EH (cell line): Measurements from ENCODE around the gene LDAF1.
"Not testable (repeated sequence)": the region's sequence is repeated elsewhere in the genome, so short reads cannot be mapped to it uniquely, and the experiment has no call there.

Experiments used
- DNase-seq: peaks from one replicate; pipeline ENCODE4 v3.0.0-alpha.2; 2015; ENCODE audit warnings: low read depth

LDAF1 gene

GRCh38 chr16:21162661-21163151, 4.2 kb downstream of the LDAF1 start:
- peak; percentile 27 for DNase-seq

- no peak for DNase-seq
Measured at GRCh38 chr16:21163576-21163975, 5.1 kb downstream of the LDAF1 start.

DNA sequence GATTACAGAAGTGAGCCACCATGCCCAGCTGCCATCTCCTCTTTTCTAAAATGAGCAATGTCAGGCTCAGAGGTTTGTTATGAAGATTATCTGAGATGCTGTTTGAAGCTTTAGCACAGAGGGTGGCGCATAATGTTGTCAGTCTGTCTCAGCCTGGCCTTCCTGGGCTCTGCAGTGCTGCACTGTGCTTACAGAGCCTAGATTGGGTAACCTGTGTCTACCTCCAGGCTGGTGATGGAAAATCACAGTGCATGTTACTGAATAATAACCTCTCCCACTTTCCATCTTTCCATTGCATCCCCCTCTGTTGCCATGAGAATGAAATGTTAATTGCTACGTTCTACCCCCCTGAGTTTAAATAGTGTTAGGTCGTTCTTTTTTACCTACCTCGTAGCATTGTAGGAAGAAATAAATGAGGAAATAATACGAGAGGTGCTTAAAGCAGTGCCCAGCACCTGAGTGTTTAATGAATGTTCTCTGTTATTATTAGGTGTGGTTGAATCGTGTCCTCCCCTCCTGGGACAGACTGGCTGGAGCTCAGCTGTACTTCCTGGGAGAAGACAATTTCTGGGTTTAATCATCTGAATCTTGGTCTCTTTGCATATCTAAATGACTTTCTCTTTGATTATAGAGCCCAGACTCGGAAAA, 6.2 kb downstream of the LDAF1 start:
- DNase-seq: no peak

DNA sequence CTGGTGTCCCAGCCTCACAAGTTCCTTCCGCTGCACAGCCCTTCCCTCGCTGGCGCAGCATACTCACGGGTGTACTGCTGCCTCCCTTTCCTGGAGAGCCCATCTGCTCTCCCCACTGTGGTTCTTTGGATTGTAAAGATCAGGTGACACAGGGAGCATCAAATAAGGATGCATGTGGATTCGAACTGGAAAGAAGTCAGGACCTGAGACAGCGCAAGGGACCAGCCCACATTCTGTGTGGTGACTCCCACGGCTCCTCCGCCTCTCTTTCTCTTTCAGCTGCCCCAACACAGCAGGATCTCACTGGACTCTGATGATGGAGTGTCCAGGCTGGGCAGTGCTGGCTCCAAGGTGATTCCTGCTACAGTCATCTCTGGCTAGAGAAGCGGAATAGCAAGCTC, 8.1 kb downstream of the LDAF1 start:
- peak; percentile 49 for DNase-seq

GRCh38 chr16:21167360-21167759, 8.9 kb downstream of the LDAF1 start:
- peak; percentile 95 for DNase-seq

DNA sequence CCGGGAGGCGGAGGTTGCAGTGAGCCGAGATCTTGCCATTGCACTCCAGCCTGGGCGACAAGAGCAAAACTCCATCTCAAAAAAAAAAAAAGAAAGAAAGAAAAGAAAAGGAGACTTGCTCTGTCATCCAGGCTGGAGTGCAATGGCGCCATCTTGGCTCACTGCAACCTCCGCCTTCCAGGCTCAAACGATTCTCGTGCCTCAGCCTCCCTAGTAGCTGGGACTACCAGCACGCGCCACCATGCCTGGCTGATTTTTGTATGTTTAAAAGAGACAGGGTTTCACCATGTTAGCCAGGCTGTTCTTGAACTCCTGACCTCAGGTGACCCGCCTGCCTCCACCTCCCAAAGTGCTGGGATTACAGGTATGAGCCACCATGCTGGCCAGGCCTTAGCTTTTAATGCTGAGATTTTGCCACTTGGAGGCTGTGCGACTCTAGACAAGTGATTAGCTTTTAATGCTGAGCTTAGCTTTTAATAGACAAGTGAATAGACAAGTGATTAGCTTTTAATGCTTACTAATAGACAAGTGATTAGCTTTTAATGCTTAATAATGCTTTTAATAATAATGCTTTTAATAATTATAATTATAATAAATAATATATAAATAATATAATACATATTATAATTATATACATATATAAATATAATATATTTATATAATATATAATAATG, 9.6 kb downstream of the LDAF1 start:
- no peak for DNase-seq

DNA sequence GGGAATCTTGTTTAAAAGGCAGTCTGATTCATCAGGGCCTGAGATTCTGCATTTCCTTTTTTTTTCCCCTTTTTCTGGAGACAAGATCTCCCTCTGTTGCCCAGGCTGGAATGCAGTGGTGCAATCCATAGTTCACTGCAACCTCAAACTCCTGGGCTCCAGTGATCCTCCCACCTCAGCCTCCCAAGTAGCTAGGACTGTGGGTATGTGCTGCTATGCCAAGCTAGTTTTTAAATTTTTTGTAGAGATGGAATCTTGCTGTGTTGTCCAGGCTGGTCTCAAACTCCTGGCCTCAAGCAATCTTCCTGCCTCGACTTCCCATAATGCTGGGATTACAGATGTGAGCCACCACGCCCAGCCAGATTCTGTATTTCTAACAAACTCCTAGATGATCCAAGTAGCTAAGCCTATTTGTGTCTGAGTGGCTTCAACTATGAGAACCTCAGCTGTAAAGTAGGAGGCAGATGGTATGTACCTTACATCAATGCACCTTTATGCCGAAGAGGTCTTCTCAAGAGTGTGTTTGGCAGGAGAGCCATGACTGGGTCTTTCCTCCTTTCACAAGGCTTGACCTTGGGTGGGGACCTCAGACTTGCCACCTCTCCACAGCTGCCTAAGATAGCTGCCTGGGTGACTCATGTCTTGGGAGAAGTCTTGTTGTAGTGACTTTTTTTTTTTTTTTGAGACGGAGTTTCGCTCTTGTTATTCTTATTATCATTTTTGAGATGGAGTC, 10.9 kb downstream of the LDAF1 start:
- peak; percentile 70 for DNase-seq

DNA sequence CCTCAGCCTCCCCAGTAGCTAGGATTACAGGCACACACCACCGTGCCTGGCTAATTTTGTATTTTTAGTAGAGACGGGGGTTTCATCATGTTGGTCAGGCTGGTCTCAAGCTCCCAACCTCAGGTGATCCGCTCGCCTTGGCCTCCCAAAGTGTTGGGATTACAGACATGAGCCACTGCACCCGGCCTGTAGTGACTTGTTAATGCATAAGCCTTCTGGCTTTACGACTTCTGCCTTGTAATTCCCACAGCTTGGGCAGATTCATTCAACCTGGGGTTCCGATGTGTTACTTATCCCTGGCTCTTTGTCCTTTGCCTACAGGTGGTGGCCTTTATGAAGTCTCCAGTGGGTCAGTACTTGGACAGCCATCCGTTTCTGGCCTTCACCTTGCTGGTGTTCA, 11.6 kb downstream of the LDAF1 start:
- DNase-seq: not testable (repeated sequence)

DNA sequence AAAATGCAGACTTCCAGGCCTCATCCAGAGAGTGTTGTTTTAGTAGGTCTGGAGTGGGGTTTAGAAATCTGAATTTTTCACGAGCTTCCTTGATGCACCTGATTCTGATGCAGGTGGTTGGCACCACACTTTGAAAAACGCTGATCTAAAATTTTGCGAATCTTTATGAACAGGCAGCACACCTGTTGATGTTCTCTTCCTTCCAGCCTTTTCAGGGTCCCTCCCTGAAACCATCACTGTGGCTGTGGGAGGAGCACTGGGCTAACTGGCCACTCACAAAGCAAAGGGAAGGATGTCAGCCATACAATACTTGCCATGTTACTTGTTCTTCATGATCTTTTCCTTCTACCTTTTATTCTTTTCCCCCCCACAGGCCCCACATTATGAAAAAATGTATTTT, 14.2 kb downstream of the LDAF1 start:
- DNase-seq: no peak

DNA sequence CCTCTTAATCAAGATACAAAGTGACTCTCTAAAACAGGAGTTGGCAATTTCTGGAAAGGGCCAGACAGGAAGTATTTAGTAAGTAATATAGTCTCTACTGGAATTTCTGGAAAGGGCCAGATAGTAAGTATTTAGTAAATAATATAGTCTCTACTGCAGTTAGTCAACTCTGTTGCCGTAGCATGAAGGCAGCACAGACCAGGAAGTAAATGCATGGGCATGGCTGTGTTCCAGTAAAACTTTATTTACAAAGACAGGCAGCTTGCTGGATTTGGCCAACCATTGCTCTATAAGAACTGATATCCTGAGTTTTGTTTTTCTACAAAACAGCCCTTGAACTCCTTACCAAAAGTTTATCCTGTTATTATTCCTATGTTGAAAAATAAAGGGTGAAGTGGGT, 16.9 kb downstream of the LDAF1 start:
- DNase-seq: no peak

- DNase-seq: no peak
Measured at GRCh38 chr16:21179126-21179982, 20.9 kb downstream of the LDAF1 start.

GRCh38 chr16:21179983-21180365, 21.5 kb downstream of the LDAF1 start:
- DNase-seq: no peak

DNA sequence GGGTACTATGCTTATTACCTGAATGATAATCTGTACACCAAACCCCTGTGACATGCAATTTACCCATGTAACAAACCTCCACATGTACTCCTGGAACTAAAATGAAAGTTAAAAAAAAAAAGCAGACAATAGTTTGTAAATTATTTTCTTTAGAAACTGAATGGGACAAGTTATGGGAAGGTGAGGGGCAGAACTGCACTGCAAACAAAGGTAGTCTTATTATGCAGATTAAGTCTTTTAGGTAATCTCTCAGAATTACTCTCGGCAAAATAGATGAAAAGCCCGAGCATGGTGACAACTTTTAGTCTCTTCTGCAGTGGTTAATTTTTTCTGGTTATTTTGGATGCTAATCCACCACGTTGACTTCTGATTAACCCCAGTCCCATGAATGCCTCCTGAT, 25.5 kb downstream of the LDAF1 start:
- no peak for DNase-seq

- no peak for DNase-seq
Measured at GRCh38 chr16:21184834-21185233, 26.4 kb downstream of the LDAF1 start.

DNA sequence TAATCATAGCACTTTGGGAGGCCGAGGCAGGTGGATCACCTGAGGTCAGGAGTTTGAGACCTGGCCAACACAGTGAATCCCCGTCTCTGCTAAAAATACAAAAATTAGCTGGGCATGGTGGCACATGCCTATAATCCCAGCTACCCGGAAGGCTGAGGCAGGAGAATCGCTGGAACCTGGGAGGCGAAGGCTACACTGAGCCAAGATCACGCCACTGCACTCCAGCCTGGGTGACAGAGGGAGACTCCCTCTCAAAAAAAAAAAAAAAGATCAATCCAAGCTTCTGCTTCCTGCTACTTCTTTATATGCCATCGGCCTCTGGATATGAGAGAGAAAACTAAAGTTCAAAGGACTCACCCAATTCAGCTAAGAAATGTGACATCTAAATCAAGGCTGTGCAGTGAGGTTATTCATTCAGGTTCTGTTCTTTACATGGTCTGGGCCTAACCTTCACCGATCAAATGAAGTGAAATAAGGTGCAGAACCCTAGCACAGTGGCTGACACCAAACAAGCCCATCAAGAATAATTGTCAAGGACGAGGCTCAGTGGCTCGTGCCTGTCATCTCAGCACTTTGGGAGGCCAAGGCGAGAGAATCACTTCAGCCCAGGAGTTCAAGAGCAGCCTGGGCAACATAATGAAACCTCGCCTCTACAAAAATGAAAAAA, 27.3 kb downstream of the LDAF1 start:
- DNase-seq: no peak

DNA sequence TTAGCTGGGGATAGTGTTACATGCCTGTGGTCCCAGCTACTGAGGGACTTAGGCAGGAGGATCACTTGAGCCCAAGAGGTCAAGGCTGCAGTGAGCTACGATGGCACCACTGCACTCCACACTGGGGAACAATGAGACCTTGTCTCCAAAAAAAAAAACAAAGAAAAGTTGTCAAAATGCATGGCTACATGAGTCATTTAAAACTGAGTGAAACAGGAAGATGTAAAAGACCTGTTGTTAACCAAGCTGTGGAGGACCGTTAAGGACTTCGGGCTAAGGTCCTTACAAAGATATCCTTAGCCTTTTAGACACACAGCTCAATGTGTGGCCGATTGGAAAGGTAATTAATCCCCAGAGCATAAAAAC, 27.8 kb downstream of the LDAF1 start:
- no peak for DNase-seq

- no peak for DNase-seq
Measured at GRCh38 chr16:21189311-21189710, 30.8 kb downstream of the LDAF1 start.

DNA sequence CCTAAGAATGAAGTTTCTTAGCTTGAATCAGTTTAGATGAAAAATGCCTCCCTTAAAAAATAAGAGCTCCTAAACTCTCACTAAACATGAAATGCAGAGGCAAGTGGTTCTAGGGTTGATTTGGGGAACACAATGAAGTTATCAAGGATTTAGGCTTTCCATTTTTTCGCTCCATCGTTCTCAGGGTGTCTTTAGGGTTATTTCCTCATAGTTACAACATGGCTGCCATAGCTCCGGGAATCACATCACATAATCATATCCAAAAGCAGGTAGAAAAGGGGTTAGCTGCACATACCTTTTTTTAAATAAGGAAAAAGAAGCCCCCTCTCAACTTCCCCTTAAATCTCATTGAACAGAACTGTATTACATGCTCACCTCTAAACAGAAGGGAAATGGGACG, 31.5 kb downstream of the LDAF1 start:
- DNase-seq: no peak

DNA sequence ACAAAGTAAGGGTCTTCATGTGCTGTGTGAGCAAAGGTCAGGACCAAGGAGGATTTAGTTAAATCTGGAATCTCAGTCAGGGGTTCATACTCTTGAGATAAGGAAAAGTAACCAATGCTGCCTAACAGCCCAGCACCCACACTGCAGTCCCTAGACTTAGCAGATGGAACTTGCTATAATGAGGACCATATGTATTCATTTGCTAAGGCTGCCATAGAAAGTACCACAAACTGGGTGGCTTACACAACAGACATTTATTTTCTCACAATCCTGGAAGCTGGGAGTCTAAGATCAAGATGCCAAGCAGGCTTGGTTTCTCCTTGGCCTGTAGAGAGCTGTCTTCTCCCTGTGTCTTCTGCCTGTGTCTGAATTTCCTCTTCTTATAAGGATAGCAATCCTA, 32.1 kb downstream of the LDAF1 start:
- DNase-seq: peak; percentile 71

- no peak for DNase-seq
Measured at GRCh38 chr16:21192991-21193390, 34.5 kb downstream of the LDAF1 start.

DNA sequence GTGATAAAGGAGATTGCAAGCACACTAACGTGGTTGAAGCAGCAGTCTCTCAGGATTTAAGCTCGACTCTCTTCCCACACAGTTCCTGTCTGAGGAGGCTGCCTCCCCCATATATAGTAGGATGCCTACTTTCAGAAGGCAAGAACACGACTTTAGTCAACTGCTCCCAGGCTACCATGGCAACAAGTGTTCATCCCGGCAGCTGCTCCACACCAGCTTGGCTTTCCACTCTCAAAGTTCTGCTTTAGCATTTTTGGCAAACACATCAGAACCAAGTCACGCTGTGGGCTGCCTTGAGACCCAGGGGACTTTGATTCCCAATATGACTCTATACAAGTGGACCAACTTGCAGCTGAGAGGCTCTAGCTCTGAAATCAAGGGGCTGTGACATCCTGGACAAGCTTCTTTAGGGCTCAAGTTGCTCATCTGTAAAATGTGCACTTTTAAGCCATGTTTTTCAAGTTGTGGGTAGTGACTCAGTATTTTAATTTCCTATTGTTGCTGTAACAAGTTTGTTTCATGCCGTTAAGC, 36.4 kb downstream of the LDAF1 start:
- peak; percentile 21 for DNase-seq
